Gastroesophageal sphincter (tissue), 3 donors: ENCODE results near the gene HSD17B8.
A peak's percentile ranks its signal among the peaks of the same experiment; 100 is the strongest.

Experiments
- EP300 ChIP-seq: sonication (generic); formaldehyde crosslinking; IDR thresholded peaks from one replicate; pipeline ENCODE4 v1.6.1; 2017; ENCODE audit warnings: antibody characterized with exemption, mild to moderate bottlenecking
- POLR2A ChIP-seq, 2 donors: fragments of 450-650 bp; IDR thresholded peaks; one replicate each; pipeline ENCODE4 v1.6.1; 2017; ENCODE audit warnings: antibody characterized with exemption in 2 of 2, mild to moderate bottlenecking in 2 of 2, moderate library complexity in 1 of 2
- POLR2AphosphoS5 ChIP-seq: sonication (generic); formaldehyde crosslinking; IDR thresholded peaks from one replicate; pipeline ENCODE4 v1.6.1; 2017; ENCODE audit warnings: antibody characterized with exemption
- TF ChIP-seq, protein P1 (sequence below), 4 experiments: fragments of 200-600 bp in 2 of 4; fragments of 450-650 bp in 2 of 4; sonication (generic) in 1 of 4; IDR thresholded peaks; one replicate each; pipeline ENCODE4 v1.5.1; 2017 to 2019; ENCODE audit warnings: antibody characterized with exemption in 4 of 4, mild to moderate bottlenecking in 2 of 4, moderate library complexity in 2 of 4

GRCh38 chr6:33197431-33198048 is 6.9 kb upstream of the HSD17B8 start:
- TF ChIP-seq, protein P1, sequence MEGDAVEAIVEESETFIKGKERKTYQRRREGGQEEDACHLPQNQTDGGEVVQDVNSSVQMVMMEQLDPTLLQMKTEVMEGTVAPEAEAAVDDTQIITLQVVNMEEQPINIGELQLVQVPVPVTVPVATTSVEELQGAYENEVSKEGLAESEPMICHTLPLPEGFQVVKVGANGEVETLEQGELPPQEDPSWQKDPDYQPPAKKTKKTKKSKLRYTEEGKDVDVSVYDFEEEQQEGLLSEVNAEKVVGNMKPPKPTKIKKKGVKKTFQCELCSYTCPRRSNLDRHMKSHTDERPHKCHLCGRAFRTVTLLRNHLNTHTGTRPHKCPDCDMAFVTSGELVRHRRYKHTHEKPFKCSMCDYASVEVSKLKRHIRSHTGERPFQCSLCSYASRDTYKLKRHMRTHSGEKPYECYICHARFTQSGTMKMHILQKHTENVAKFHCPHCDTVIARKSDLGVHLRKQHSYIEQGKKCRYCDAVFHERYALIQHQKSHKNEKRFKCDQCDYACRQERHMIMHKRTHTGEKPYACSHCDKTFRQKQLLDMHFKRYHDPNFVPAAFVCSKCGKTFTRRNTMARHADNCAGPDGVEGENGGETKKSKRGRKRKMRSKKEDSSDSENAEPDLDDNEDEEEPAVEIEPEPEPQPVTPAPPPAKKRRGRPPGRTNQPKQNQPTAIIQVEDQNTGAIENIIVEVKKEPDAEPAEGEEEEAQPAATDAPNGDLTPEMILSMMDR (IDR thresholded peaks at IDR 0.05): peak in 3 of 4 experiments; percentile 54 to 73 (median 56)
- TF ChIP-seq POLR2A (IDR thresholded peaks at IDR 0.05): no peak
- no peak for TF ChIP-seq POLR2AphosphoS5
- no peak for TF ChIP-seq EP300
